ENCODE measurements around the gene PARP3.

DNA sequence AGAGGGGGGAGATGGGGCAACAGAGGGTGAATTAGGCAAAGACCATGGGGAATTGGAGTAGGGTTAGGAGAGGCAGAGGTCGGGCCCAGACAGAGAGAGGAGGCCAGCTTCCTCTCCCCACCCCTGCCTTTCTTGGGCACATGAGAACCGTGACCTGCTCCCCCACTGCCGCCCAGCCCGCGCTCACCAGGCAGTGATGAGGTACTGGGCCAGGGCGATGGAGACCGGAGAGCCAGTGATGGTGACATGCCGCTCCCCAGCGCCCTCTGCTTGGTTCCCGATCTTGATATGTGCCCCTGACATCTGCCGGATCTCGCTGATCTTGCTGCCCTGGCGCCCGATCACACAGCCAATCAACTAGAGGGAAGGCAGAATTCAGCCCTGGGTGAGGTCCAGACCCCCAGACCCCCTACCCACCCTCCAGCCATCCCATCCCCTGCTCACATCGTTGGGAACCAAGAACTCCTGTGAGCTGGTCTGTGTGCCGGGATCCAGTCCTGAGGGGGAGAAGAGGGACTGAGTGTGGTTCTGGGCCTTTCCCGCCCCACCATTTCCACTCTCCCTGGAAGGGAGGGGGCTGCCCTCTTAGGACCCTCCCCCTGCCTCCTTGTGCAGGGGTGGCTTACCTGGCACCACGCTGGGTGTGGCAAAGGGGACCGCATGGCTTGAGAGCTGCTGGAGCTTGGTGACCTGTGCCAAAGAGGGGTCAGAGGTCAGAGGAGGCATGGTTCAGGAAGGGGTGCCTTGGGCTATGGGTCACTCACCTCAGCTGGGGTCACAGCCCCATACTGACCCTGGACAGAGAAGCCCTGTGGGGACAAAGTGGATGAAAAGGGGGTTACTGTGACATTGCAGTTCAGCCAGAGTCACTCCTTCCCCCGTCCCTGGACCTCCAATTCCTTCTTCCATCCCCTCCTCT, 16.7 kb downstream of the PARP3 start:
- TF ChIP-seq CTCF (IDR thresholded peaks at IDR 0.05 in 8 of 11, conservative IDR thresholded peaks at IDR 0.05 in 3 of 11) = no peak
- no peak for TF ChIP-seq POLR2AphosphoS5 (IDR thresholded peaks at IDR 0.05)
- TF ChIP-seq POLR2A (IDR thresholded peaks at IDR 0.05) = no peak
